ENCODE results near the gene FAM185A.
A peak's percentile ranks its signal among the peaks of the same experiment; 100 is the strongest.
"Not testable (repeated sequence)": the region's sequence is repeated elsewhere in the genome, so short reads cannot be mapped to it uniquely, and the experiment has no call there.

The FAM185A gene

GRCh38 chr7:102745494-102746288, 3.1 kb upstream of the FAM185A start:
- H3K9ac ChIP-seq (ENCODE audit: low read depth, low read length); H3K27me3 ChIP-seq (ENCODE audit: insufficient read depth, low read length); H3K9me3 ChIP-seq (ENCODE audit: insufficient read depth, low read depth, low read length); H3K4me3 ChIP-seq (ENCODE audit: low read length); H3K27ac ChIP-seq (ENCODE audit: low read length); H3K4me1 ChIP-seq (ENCODE audit: insufficient read depth, low read length); H3K36me3 ChIP-seq (ENCODE audit: insufficient read depth, low read depth, low read length): not testable (repeated sequence)

GRCh38 chr7:102749445-102749786, 617 bp downstream of the FAM185A start:
- not testable (repeated sequence) for H3K4me1 ChIP-seq (ENCODE audit: insufficient read depth, low read length); H3K27ac ChIP-seq (ENCODE audit: low read length); H3K9me3 ChIP-seq (ENCODE audit: insufficient read depth, low read depth, low read length); H3K27me3 ChIP-seq (ENCODE audit: insufficient read depth, low read length); H3K36me3 ChIP-seq (ENCODE audit: insufficient read depth, low read depth, low read length)
- Histone ChIP-seq H3K4me3 (ENCODE audit: low read length) (peak overlapping the region; percentile 82), H3K9ac (ENCODE audit: low read depth, low read length) (peak overlapping the region; percentile 73; the same call in 1 of the 2 replicates)

GRCh38 chr7:102758227-102758626, 9.4 kb downstream of the FAM185A start:
- not testable (repeated sequence) for H3K27me3 ChIP-seq (ENCODE audit: insufficient read depth, low read length); H3K4me3 ChIP-seq (ENCODE audit: low read length); H3K27ac ChIP-seq (ENCODE audit: low read length); H3K9me3 ChIP-seq (ENCODE audit: insufficient read depth, low read depth, low read length); H3K9ac ChIP-seq (ENCODE audit: low read depth, low read length); H3K4me1 ChIP-seq (ENCODE audit: insufficient read depth, low read length); H3K36me3 ChIP-seq (ENCODE audit: insufficient read depth, low read depth, low read length)

- not testable (repeated sequence) for H3K27me3 ChIP-seq (ENCODE audit: insufficient read depth, low read length); H3K4me3 ChIP-seq (ENCODE audit: low read length); H3K4me1 ChIP-seq (ENCODE audit: insufficient read depth, low read length); H3K9me3 ChIP-seq (ENCODE audit: insufficient read depth, low read depth, low read length); H3K27ac ChIP-seq (ENCODE audit: low read length); H3K36me3 ChIP-seq (ENCODE audit: insufficient read depth, low read depth, low read length); H3K9ac ChIP-seq (ENCODE audit: low read depth, low read length)
Measured at GRCh38 chr7:102759934-102760333, 11.1 kb downstream of the FAM185A start.

GRCh38 chr7:102761234-102761633, 12.4 kb downstream of the FAM185A start:
- not testable (repeated sequence) for H3K36me3 ChIP-seq (ENCODE audit: insufficient read depth, low read depth, low read length); H3K9me3 ChIP-seq (ENCODE audit: insufficient read depth, low read depth, low read length); H3K9ac ChIP-seq (ENCODE audit: low read depth, low read length); H3K4me3 ChIP-seq (ENCODE audit: low read length); H3K27ac ChIP-seq (ENCODE audit: low read length); H3K4me1 ChIP-seq (ENCODE audit: insufficient read depth, low read length); H3K27me3 ChIP-seq (ENCODE audit: insufficient read depth, low read length)

DNA sequence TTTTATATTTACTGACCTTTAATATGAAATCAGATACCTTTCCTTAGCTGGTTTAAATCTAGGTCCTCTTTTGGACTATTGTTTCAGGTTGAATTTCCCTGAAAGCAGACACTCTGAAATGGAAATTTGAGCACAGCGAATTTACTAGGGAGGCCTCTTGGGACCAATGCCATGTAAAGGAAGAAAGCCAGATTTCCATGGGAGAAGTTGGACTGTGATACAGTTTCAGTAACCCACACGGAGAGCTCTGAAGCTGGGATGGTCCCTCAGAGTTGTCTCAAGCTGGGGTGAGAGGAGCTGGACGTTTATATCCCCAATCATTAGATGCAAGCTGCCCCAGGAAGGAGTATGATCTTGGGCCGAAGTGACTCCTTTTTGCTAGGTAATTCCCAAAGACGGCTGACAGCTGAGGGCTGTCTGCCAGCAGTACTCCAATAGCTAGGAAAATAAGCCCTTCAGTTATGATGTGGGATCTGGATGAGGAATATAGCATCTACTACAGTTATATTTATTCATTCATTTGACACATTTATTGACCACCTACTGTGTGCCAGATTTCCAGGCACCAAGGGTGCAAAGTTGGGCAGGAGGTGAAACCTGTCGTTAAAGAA, 14.6 kb downstream of the FAM185A start:
- not testable (repeated sequence) for H3K4me1 ChIP-seq (ENCODE audit: insufficient read depth, low read length); H3K4me3 ChIP-seq (ENCODE audit: low read length); H3K9ac ChIP-seq (ENCODE audit: low read depth, low read length); H3K36me3 ChIP-seq (ENCODE audit: insufficient read depth, low read depth, low read length); H3K27me3 ChIP-seq (ENCODE audit: insufficient read depth, low read length); H3K27ac ChIP-seq (ENCODE audit: low read length); H3K9me3 ChIP-seq (ENCODE audit: insufficient read depth, low read depth, low read length)

GRCh38 chr7:102769657-102770192, 20.9 kb downstream of the FAM185A start:
- H3K27ac ChIP-seq (ENCODE audit: low read length); H3K9me3 ChIP-seq (ENCODE audit: insufficient read depth, low read depth, low read length); H3K27me3 ChIP-seq (ENCODE audit: insufficient read depth, low read length); H3K9ac ChIP-seq (ENCODE audit: low read depth, low read length); H3K4me3 ChIP-seq (ENCODE audit: low read length); H3K4me1 ChIP-seq (ENCODE audit: insufficient read depth, low read length); H3K36me3 ChIP-seq (ENCODE audit: insufficient read depth, low read depth, low read length): not testable (repeated sequence)

GRCh38 chr7:102770467-102770866, 21.7 kb downstream of the FAM185A start:
- H3K36me3 ChIP-seq (ENCODE audit: insufficient read depth, low read depth, low read length); H3K27me3 ChIP-seq (ENCODE audit: insufficient read depth, low read length); H3K9ac ChIP-seq (ENCODE audit: low read depth, low read length); H3K4me1 ChIP-seq (ENCODE audit: insufficient read depth, low read length); H3K9me3 ChIP-seq (ENCODE audit: insufficient read depth, low read depth, low read length); H3K4me3 ChIP-seq (ENCODE audit: low read length); H3K27ac ChIP-seq (ENCODE audit: low read length): not testable (repeated sequence)

DNA sequence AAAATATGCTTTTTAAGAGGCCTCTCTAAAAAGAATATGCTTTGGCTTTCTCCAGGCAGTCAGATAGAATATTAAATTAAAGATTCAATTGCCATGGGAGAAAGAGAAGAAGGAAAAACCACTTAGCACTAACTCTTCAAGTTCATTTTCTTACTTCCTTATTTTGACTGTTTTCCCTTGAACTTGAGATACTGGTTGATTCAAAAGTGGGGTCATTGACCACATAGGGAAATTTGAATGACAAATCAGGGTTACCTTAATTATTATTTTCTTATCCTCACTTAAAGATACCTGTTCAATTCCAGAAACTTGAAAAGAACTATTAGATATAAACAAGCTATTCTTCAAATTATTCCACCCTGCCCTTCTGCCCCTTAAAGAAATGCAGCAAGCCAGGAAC, 27.4 kb downstream of the FAM185A start:
- Histone ChIP-seq H3K9me3 (ENCODE audit: insufficient read depth, low read depth, low read length) (peaks cover 15% of the 10 kb centered on the region; the same call in 1 of the 2 replicates), H3K36me3 (ENCODE audit: insufficient read depth, low read depth, low read length) (peaks cover 13% of the 10 kb centered on the region)
- not testable (repeated sequence) for H3K27me3 ChIP-seq (ENCODE audit: insufficient read depth, low read length); H3K4me1 ChIP-seq (ENCODE audit: insufficient read depth, low read length); H3K27ac ChIP-seq (ENCODE audit: low read length); H3K4me3 ChIP-seq (ENCODE audit: low read length); H3K9ac ChIP-seq (ENCODE audit: low read depth, low read length)

GRCh38 chr7:102778663-102779062, 29.9 kb downstream of the FAM185A start:
- H3K27me3 ChIP-seq (ENCODE audit: insufficient read depth, low read length); H3K4me1 ChIP-seq (ENCODE audit: insufficient read depth, low read length); H3K4me3 ChIP-seq (ENCODE audit: low read length); H3K27ac ChIP-seq (ENCODE audit: low read length); H3K9ac ChIP-seq (ENCODE audit: low read depth, low read length): not testable (repeated sequence)
- Histone ChIP-seq H3K36me3 (ENCODE audit: insufficient read depth, low read depth, low read length) (peaks cover 14% of the 10 kb centered on the region), H3K9me3 (ENCODE audit: insufficient read depth, low read depth, low read length) (peaks cover 18% of the 10 kb centered on the region; the same call in 1 of the 2 replicates)

DNA sequence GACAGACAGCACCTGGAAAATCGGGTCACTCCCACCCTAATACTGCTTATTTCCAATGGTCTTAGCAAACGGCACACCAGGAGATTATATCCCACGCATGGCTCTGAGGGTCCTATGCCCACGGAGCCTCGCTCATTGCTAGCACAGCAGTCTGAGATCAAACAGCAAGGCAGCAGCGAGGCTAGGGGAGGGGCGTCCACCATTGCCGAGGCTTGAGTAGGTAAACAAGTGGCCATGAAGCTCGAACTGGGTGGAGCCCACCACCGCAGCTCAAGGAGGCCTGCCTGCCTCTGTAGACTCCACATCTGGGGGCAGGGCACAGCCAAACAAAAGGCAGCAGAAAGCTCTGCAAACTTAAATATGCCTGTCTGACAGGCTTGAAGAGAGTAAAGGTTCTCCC, 32.1 kb downstream of the FAM185A start:
- not testable (repeated sequence) for H3K4me3 ChIP-seq (ENCODE audit: low read length); H3K27ac ChIP-seq (ENCODE audit: low read length); H3K27me3 ChIP-seq (ENCODE audit: insufficient read depth, low read length); H3K9ac ChIP-seq (ENCODE audit: low read depth, low read length); H3K4me1 ChIP-seq (ENCODE audit: insufficient read depth, low read length)
- Histone ChIP-seq H3K36me3 (ENCODE audit: insufficient read depth, low read depth, low read length) (peaks cover 14% of the 10 kb centered on the region), H3K9me3 (ENCODE audit: insufficient read depth, low read depth, low read length) (peaks cover 18% of the 10 kb centered on the region; the same call in 1 of the 2 replicates)

- not testable (repeated sequence) for H3K4me3 ChIP-seq (ENCODE audit: low read length); H3K27ac ChIP-seq (ENCODE audit: low read length); H3K4me1 ChIP-seq (ENCODE audit: insufficient read depth, low read length); H3K27me3 ChIP-seq (ENCODE audit: insufficient read depth, low read length); H3K9me3 ChIP-seq (ENCODE audit: insufficient read depth, low read depth, low read length); H3K36me3 ChIP-seq (ENCODE audit: insufficient read depth, low read depth, low read length); H3K9ac ChIP-seq (ENCODE audit: low read depth, low read length)
Measured at GRCh38 chr7:102788770-102789169, 40.0 kb downstream of the FAM185A start.

Measured in iPS-20b (cell line).